Inflammatory macrophage (primary cell): Measurements from ENCODE around the gene NLRP5.
"Not testable (repeated sequence)": the region's sequence is repeated elsewhere in the genome, so short reads cannot be mapped to it uniquely, and the experiment has no call there.

Experiments
- DNase-seq, 2 donors: peaks; one replicate each; pipeline ENCODE4 v3.0.0-alpha.2; 2020 to 2022

The NLRP5 gene

GRCh38 chr19:56098731-56099568 lies 112.4 kb downstream of the NLRP5 start:
- DNase-seq, result no peak

- no peak for DNase-seq
Measured at GRCh38 chr19:56099638-56100539, 113.3 kb downstream of the NLRP5 start.

- DNase-seq, result no peak
Measured at GRCh38 chr19:56101095-56101494, 114.5 kb downstream of the NLRP5 start.

GRCh38 chr19:56101746-56102535 lies 115.4 kb downstream of the NLRP5 start:
- DNase-seq, result peak; percentile 15 to 67

GRCh38 chr19:56103027-56103614 lies 116.5 kb downstream of the NLRP5 start:
- no peak for DNase-seq

GRCh38 chr19:56104423-56104822 lies 117.8 kb downstream of the NLRP5 start:
- DNase-seq, result no peak

GRCh38 chr19:56105090-56105701 lies 118.6 kb downstream of the NLRP5 start:
- DNase-seq, result peak; percentile 63 to 75

GRCh38 chr19:56105831-56106396 lies 119.3 kb downstream of the NLRP5 start:
- DNase-seq, result not testable (repeated sequence)

- DNase-seq, result no peak
Measured at GRCh38 chr19:56106397-56106849, 119.8 kb downstream of the NLRP5 start.

- DNase-seq, result no peak
Measured at GRCh38 chr19:56106993-56107392, 120.4 kb downstream of the NLRP5 start.

- no peak for DNase-seq
Measured at GRCh38 chr19:56107626-56108351, 121.2 kb downstream of the NLRP5 start.

GRCh38 chr19:56108447-56109195 lies 122.0 kb downstream of the NLRP5 start:
- peak; percentile 23 to 65 for DNase-seq

- DNase-seq, result peak; percentile 21 to 46
Measured at GRCh38 chr19:56109226-56109625, 122.7 kb downstream of the NLRP5 start.

- peak; percentile 26 to 42 for DNase-seq
Measured at GRCh38 chr19:56110515-56111448, 124.2 kb downstream of the NLRP5 start.
